GM23338 (cell line): ENCODE results near the gene PNPLA3. TPM values are rescaled to one million over a fixed set of nuclear protein-coding genes. Genes with fewer than 3 reads are reported as not detected.

Source experiments
- ATAC-seq: fragments of 200-7000 bp; cut with Tn5 transposase; 3 replicates; pipeline ENCODE4 v1.9.1; 2020
- DNase-seq: peaks from one replicate; pipeline ENCODE4 v3.0.0-alpha.2; 2015; ENCODE audit warnings: low spot score
- H2AFZ ChIP-seq: fragments of 200-600 bp; sonication (generic); 2 replicates; pipeline ENCODE4 v1.8.0; 2016; ENCODE audit warnings: antibody characterized with exemption, mild to moderate bottlenecking, moderate library complexity
- H3F3A ChIP-seq: fragments of 200-600 bp; sonication (generic); replicated peaks from 2 replicates; pipeline ENCODE4 v1.8.0; 2017; ENCODE audit warnings: antibody characterized with exemption, mixed run types, low read depth
- H3K27ac ChIP-seq: fragments of 200-600 bp; sonication (generic); 2 replicates; pipeline ENCODE4 v1.6.1; 2016; ENCODE audit warnings: low read depth
- H3K27me3 ChIP-seq: fragments of 200-600 bp; sonication (generic); 2 replicates; pipeline ENCODE4 v1.8.0; 2016; ENCODE audit warnings: mild to moderate bottlenecking, mixed run types, moderate library complexity; ENCODE audit not compliant: insufficient read depth
- H3K36me3 ChIP-seq: fragments of 200-600 bp; sonication (generic); 2 replicates; pipeline ENCODE4 v1.8.0; 2016; ENCODE audit warnings: mild to moderate bottlenecking; ENCODE audit not compliant: insufficient read depth
- H3K4me1 ChIP-seq: fragments of 200-600 bp; sonication (generic); 2 replicates; pipeline ENCODE4 v1.8.0; 2016; ENCODE audit warnings: mild to moderate bottlenecking, moderate library complexity; ENCODE audit not compliant: insufficient read depth
- H3K4me2 ChIP-seq: fragments of 200-600 bp; sonication (generic); 2 replicates; pipeline ENCODE4 v1.7.1; 2017; ENCODE audit warnings: mixed run types
- H3K4me3 ChIP-seq: fragments of 200-600 bp; sonication (generic); 2 replicates; pipeline ENCODE4 v1.6.1; 2016; ENCODE audit warnings: mixed run types
- H3K79me2 ChIP-seq: fragments of 200-600 bp; sonication (generic); replicated peaks from 2 replicates; pipeline ENCODE4 v1.8.0; 2017; ENCODE audit warnings: mild to moderate bottlenecking; ENCODE audit not compliant: insufficient read depth
- H3K9me2 ChIP-seq: fragments of 200-600 bp; sonication (generic); 2 replicates; pipeline ENCODE4 v1.8.0; 2017; ENCODE audit not compliant: insufficient read depth
- H4K20me1 ChIP-seq: fragments of 200-600 bp; sonication (generic); replicated peaks from 2 replicates; pipeline ENCODE4 v1.8.0; 2017; ENCODE audit warnings: mild to moderate bottlenecking; ENCODE audit not compliant: insufficient read depth
- H3K27ac Mint-ChIP-seq: 2 replicates; pipeline ENCODE4 v1.8.0; 2020; ENCODE audit warnings: inconsistent platforms, mild to moderate bottlenecking, moderate library complexity, mixed read lengths
- H3K27me3 Mint-ChIP-seq: 3 replicates; pipeline ENCODE4 v1.8.0; 2022; ENCODE audit warnings: low read depth, mild to moderate bottlenecking, moderate library complexity, mixed read lengths, inconsistent platforms; ENCODE audit not compliant: insufficient read depth, poor library complexity
- H3K36me3 Mint-ChIP-seq: 3 replicates; pipeline ENCODE4 v1.8.0; 2021; ENCODE audit warnings: low read depth, mild to moderate bottlenecking, inconsistent platforms, moderate library complexity, mixed read lengths
- H3K4me1 Mint-ChIP-seq: 3 replicates; pipeline ENCODE4 v1.8.0; 2020; ENCODE audit warnings: mild to moderate bottlenecking, inconsistent platforms, mixed read lengths
- H3K4me3 Mint-ChIP-seq: 3 replicates; pipeline ENCODE4 v1.8.0; 2021; ENCODE audit warnings: moderate library complexity, mild to moderate bottlenecking, inconsistent platforms, mixed read lengths
- H3K9me3 Mint-ChIP-seq: 3 replicates; pipeline ENCODE4 v1.8.0; 2020; ENCODE audit warnings: moderate library complexity, mild to moderate bottlenecking, inconsistent platforms, mixed read lengths
- CREB1 ChIP-seq: fragments of 250-450 bp; sonication (Bioruptor Pico); IDR thresholded peaks from 2 replicates; pipeline ENCODE4 v1.5.0; 2020; ENCODE audit warnings: low read depth, mild to moderate bottlenecking, moderate library complexity
- ETS1 ChIP-seq: IDR thresholded peaks from 2 replicates; pipeline ENCODE4 v1.6.1; 2016; ENCODE audit warnings: antibody characterized with exemption
- EZH2 ChIP-seq: fragments of 200-600 bp; sonication (generic); IDR thresholded peaks from one replicate; pipeline ENCODE4 v1.8.0; 2017; ENCODE audit warnings: antibody characterized with exemption, mild to moderate bottlenecking, low read depth; ENCODE audit not compliant: unreplicated experiment
- EZH2phosphoT487 ChIP-seq: fragments of 200-600 bp; sonication (generic); IDR thresholded peaks from one replicate; pipeline ENCODE4 v1.8.1; 2018; ENCODE audit warnings: antibody characterized with exemption; ENCODE audit not compliant: unreplicated experiment
- REST ChIP-seq: IDR thresholded peaks from one replicate; pipeline ENCODE4 v1.6.1; 2018; ENCODE audit warnings: antibody characterized with exemption; ENCODE audit not compliant: unreplicated experiment
- STAT1 ChIP-seq: IDR thresholded peaks from one replicate; pipeline ENCODE4 v1.6.1; 2016; ENCODE audit warnings: antibody characterized with exemption; ENCODE audit not compliant: unreplicated experiment
- ZNF331 ChIP-seq: fragments of 250-450 bp; sonication (Bioruptor Pico); IDR thresholded peaks from 2 replicates; pipeline ENCODE4 v1.5.0; 2020; ENCODE audit warnings: low read depth, mild to moderate bottlenecking, moderate library complexity
- ZNF462 ChIP-seq: fragments of 250-450 bp; sonication (Bioruptor Pico); IDR thresholded peaks from 2 replicates; pipeline ENCODE4 v1.5.0; 2020; ENCODE audit warnings: mild to moderate bottlenecking, moderate library complexity
- polyA plus RNA-seq: library from polyadenylated mRNA; unstranded; fragments of >200 nt; fragmentation: Nextera tagmentation; extraction: Ambion mirVana; gene quantifications from 2 replicates; pipeline ENCODE4 v1.2.1, GENCODE V29; 2016
- total RNA-seq: library from RNA; depleted of rRNA; stranded (reverse); fragments of >200 nt; shearing (Covaris generic); gene quantifications from 2 replicates; pipeline ENCODE4 v1.2.3, GENCODE V29; 2014

PNPLA3 gene
- total and polyA plus RNA-seq, 2 experiments from 2014 or later: 17.7 to 23.4 TPM

GRCh38 chr22:43911351-43911750 is 12.3 kb upstream of the PNPLA3 start:
- H3K27ac Mint-ChIP-seq: no peak overlapping the region
- Histone ChIP-seq H3K27me3 (no peaks in the 10 kb centered on the region), H2AFZ (no peak overlapping the region), H3K79me2 (no peaks in the 10 kb centered on the region), H3K9me2 (peaks cover 8% of the 10 kb centered on the region; the same call in 1 of the 2 replicates), H3K4me1 (no peaks in the 10 kb centered on the region), H3F3A (no peaks in the 10 kb centered on the region), H3K4me2 (no peak overlapping the region), H4K20me1 (no peaks in the 10 kb centered on the region), H3K27ac (no peak overlapping the region), H3K4me3 (no peak overlapping the region), H3K36me3 (no peaks in the 10 kb centered on the region)
- TF ChIP-seq CREB1 (CRISPR knock-in tag): no peak
- TF ChIP-seq ETS1: no peak
- TF ChIP-seq ZNF462 (CRISPR knock-in tag): no peak
- no peak for TF ChIP-seq EZH2
- no peak for TF ChIP-seq EZH2phosphoT487
- no peak for TF ChIP-seq STAT1
- TF ChIP-seq REST: no peak
- TF ChIP-seq ZNF331 (CRISPR knock-in tag): no peak
- H3K4me1 Mint-ChIP-seq: peaks cover 5% of the 10 kb centered on the region; the same call in 2 of the 3 replicates
- DNase-seq: no peak
- no peak overlapping the region for H3K4me3 Mint-ChIP-seq
- H3K9me3 Mint-ChIP-seq: peaks cover 21% of the 10 kb centered on the region
- no peak for ATAC-seq
- H3K27me3 Mint-ChIP-seq: peaks cover 14% of the 10 kb centered on the region
- H3K36me3 Mint-ChIP-seq: 0 out of 3 replicates have a peak, but pooled peaks cover 2% of the 10 kb centered on the region
